Posterior cingulate gyrus (tissue), 11 donors: ENCODE measurements around the gene IFNGR1.
"Not testable (repeated sequence)": the region's sequence is repeated elsewhere in the genome, so short reads cannot be mapped to it uniquely, and the experiment has no call there.

Experiments used
- DNase-seq, 10 donors: peaks; one replicate each; pipeline versions ENCODE4 v3.0.0 to v3.0.0-alpha.2; 2020 to 2021; ENCODE audit warnings: mixed read lengths in 3 of 10
- intact Hi-C: fragments of 100-400 bp; cut with DNase I; formaldehyde crosslinking; loops from one replicate; pipeline ENCODE4 v1.15.1; 2023

The IFNGR1 gene

DNA sequence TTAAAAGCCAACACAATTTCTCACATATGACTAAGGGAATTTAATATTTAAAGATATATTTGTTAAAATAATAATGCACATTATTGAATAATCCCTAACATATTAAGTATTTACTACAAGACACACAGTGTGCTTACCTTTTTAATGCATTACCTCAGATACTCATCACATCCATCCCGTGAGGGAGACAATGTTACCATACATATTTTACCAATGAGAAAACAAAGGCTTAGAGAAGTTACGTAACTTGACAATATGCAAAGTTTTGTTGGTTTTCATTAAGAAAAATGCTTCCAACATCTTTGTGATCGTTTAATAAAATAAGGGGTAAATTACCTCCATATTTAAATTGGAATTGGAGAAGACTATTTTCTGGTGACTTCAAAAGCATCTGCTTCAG, 4.3 kb downstream of the IFNGR1 start:
- intact Hi-C loops = no loop called here
- no peak for DNase-seq

DNA sequence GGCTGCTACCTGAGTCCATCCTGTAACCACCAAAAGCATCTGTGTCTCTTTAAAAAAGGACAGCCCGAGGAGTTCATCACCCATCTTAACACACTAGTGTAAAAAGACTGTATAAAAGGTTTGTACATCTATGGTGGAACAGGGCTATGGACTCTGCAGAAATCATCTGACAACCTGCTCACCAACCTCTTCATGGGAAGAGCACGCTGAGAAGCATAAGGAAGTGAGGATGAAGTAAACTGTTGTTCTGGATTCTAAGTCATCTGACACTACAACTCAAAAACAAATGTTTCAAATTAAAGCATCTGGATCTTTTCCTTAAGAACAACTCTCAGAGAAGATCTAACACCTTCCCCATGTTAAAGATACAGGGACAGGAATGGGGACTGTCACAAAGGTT, 5.4 kb downstream of the IFNGR1 start:
- DNase-seq = no peak
- intact Hi-C loops = no loop called here

DNA sequence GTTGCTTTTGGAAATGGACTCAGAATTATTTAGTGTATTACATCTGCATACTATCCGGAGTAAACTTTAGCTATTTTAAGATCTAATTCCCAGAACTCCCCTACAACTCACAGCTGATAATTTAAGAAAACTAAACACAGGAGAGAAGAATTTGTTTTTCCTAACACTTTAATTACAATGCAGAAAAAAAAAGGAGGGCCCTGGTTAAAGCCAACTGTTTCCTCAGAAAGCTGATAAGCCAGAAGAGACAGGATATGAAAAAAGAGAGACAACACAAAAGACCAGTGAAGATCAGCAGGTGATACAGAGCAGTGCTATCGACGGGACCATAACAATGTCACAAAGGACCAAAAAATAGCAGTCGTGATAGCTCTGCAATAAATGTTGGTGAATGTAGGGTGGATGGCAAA, 5.8 kb downstream of the IFNGR1 start:
- intact Hi-C loops = no loop called here
- no peak for DNase-seq

DNA sequence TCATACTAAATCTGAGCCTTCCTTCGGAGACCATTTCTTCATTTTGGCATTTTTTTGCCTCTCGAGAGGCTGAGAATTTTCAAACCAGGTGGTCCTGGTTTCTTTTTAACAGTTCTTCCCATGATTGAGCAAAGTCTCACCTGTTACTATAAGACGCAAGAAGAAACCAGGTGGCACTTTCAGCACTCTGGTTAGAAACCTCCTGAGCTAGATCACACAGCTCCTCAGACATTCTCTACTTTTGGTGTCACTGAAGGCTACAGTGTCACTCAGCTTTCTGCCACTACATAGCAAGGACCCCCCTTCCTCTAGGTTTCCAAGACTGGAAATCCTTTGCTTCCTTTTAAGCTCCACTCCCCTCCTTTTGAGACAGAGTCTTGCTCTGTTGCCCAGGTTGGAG, 7.3 kb downstream of the IFNGR1 start:
- DNase-seq = no peak
- intact Hi-C loops = no loop called here

DNA sequence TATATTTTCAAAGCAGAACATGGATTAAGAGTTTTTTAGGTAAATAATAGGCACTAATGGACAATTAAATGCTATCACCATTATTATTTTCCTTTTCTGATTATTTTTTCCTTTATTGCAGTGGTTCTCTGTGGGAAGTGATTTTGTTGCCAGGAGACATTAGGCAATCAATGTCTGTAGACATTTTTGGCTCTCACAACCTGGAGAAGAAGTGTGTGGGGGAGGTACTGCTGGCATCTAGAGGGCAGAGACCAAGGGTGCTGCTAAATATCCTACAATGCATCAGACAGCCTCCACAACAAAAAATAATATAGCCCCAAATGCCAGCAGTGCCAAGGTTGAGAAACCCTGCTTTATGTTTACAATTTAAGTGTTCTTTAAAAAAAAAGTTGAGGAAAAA, 8.3 kb downstream of the IFNGR1 start:
- intact Hi-C loops = no loop called here

DNA sequence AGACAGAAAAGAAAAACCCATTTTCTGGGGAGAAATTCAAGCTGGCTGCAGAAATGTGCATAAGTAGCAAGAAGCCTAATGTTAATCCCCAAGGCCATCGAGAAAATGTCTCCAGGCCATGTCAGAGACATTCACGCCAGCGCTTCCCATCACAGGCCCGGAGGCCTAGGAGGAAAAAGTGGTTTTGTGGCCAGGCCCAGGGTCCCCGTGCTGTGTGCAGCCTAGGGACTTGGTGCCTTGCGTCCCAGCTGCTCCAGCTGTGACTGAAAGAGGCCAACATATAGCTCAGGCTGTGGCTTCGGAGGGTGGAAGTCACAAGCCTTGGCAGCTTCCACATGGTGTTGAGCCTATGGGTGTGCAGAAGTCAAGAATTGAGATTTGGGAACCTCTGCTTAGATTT, 10.9 kb downstream of the IFNGR1 start:
- DNase-seq = peak in 1 of 10 donors; percentile 56
- intact Hi-C loops = no loop called here

More for the DNA sequence above, 8.3 kb downstream of the IFNGR1 start:
- DNase-seq = no peak

DNA sequence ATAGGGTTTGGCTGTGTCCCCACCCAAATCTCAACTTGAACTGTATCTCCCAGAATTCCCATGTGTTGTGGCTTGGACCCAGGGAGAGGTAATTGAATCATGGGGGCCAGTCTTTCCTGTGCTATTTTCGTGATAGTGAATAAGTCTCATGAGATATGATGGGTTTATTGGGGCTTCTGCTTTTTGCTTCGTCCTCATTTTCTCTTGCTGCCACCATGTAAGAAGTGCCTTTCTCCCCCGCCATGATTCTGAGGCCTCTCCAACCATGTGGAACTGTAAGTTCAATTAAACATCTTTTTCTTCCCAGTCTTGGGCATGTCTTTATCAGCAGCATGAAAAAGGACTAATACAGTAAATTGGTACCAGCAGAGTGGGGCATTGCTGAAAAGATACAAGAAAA, 11.7 kb downstream of the IFNGR1 start:
- intact Hi-C loops = not testable (repeated sequence)

DNA sequence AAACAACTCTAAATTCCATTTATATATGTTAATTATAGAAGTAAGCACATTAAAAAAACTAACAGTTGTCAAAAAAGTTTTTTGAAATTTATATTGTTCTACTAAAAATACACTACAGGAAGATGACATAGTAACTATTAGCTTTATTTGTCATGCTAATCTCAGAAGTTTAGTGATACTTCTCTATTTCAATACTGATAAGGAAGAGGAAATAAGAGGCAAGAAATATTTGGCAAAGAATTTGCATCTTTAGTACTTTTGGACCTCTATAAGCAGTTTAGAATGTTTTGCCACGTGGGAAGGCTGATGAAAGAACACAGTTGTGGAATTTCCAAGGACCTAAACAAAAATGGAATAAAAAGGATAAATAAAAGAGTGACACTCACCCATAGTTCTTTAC, 12.6 kb downstream of the IFNGR1 start:
- intact Hi-C loops = no loop called here
- no peak for DNase-seq

More for the DNA sequence above, 11.7 kb downstream of the IFNGR1 start:
- DNase-seq = not testable (repeated sequence)

DNA sequence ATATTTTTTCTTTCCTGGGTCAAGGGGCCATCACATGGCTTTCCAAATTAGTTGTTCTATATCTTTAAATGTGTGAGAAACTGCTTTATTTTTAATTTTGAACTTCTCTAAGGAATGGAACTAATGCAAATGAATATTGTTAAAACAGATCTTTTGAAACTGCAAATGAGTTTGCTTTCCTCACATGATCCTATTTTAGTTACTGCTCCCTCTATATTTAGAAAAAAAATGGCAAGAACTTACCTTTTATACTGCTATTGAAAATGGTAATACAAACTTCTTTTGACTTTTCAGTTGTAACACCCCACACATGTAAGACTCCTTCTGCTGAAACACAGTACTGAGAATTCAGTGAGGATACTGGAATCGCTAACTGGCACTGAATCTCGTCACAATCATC, 15.9 kb downstream of the IFNGR1 start:
- no peak for DNase-seq
- intact Hi-C loops = loop anchor here (2.0 kb wide), 1 partner anchor 108 kb away; no protein-coding TSS in a partner anchor

DNA sequence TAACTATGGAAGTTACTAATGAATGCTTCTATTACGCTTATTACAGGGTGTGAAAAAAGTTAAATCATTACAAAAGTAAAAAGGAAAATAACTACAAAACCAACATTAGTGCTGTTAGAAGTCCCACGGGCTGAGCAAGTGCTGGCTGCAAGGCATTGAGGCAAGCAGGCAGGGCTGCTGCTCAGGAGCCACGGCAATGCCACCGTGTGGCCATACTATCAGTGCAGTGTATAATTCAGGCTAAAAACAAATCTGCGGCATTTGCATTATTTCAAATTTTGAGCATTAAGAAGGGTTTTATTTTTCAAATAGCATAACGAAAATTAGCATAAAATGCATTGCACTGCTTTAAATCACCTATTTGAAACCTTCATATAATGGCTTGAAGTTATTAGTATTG, 17.1 kb downstream of the IFNGR1 start:
- peak; percentile 44 to 95 (median 68) for DNase-seq
- intact Hi-C loops = loop anchor here (2.0 kb wide), 1 partner anchor 107 kb away; no protein-coding TSS in a partner anchor

DNA sequence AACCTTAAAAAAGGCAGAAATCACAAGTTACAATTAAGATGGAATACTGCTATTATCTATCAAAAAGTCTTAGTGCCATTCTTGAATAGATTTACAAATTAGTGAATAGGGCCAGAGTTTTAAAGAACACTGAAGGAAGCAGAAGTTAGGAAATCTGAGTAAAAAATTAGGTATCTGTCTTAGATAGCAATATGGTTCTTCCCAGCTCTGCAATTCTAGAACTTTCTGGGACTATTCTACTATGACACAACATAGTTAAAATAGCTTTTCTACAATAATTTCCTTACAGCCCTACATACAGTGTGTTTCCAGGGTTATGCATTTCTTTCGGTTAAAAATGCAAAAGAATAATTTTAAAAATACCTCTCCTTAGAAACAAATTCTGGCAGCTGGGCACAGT, 18.2 kb downstream of the IFNGR1 start:
- no peak for DNase-seq
- intact Hi-C loops = no loop called here

DNA sequence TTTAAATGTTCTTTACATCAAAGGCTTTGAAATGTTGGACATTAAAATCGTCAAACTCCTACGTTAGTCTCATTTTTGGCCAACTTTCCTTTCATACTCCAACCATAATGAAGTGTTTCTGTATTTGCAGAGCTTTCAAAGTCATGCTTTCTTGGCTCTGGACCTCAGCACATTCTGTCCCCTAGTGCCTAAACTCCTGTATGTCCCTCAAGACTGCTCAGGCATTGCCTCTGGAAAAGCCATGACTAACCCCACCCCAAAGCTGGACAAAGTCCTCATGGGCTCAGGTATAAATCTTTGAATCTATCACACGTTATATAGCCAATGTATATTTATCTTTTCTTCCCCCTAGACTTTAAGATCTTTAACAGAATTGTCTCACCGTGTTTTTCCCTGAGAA, 18.9 kb downstream of the IFNGR1 start:
- intact Hi-C loops = no loop called here
- DNase-seq = no peak

DNA sequence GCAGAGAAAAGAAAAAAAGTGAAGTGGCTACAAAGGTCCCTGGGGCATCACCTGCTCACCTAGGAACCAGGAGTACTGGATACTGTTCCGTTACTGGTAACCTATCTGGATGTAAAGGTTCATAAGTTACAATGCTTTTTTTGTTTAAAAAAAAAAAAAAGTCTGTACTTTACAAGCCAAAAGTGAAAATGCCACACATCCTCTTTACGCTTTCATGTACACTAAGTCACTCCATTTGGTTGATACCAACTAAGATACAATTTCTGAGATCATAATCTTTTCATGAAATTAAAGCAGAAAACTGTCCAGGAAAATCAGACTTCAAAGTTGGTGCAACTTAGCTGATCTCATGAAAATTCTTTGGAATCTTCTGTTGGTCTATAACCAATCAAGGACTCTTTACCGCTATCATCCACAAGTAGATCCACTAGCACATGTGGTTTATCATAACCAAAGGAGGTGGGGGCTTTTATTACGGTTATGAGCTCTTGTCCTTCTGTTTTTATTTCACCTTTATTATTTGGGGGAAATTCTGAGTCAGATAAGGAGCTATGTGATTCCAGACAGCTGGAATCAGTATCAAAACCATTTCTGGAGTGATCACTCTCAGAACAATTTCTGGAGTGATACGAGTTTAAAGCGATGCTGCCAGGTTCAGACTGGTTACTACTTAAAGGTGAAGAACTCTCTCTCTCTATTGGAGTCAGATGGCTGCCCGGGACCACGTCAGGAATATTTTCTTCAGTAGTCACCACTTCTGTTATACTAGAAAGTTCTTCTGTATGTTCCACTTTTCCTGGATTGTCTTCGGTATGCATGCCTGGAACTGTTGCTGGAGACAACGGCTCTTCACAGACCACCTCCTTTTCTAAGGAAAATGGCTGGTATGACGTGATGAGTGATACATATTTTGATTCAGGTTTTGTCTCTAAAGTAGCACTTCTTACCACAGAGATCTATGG, 21.2 kb downstream of the IFNGR1 start:
- DNase-seq = no peak
- intact Hi-C loops = no loop called here

DNA sequence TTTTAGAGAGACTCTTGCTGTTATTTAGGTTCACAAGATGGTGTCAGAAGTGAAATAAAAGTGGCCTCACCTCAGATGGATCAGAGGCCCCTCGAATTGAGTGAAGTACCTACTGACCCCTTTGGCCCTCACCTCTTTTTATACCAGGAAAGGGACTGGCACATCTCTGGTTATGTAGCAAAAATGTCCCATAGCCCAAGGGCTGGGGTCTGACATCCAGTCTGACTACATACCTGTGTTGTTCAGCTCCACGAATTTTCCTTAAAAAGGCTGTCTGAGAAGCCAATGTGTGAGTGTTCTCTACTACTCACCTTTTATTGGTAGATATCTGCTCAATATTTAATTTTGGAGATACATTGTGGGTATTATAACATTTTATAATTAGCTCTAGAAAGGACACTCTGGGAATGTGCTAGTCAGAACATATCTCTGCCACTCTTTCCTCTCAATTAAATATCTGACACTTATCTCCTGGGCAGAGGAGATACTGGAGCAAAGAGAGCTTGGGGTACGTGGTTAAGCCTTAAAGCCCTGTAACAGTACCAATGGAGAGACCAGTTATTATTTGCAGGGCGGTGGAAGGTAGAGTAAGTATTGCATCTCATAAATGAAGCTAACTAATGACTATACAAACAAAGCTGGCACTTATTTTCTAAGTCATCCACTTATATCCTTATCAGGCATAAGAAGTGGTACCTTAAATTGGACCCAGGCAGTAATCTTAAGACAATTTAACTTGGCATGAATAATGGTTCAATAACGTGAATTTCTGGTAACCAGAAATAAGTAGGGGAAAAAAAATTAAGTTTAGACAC, 25.7 kb downstream of the IFNGR1 start:
- intact Hi-C loops = no loop called here
- DNase-seq = no peak

DNA sequence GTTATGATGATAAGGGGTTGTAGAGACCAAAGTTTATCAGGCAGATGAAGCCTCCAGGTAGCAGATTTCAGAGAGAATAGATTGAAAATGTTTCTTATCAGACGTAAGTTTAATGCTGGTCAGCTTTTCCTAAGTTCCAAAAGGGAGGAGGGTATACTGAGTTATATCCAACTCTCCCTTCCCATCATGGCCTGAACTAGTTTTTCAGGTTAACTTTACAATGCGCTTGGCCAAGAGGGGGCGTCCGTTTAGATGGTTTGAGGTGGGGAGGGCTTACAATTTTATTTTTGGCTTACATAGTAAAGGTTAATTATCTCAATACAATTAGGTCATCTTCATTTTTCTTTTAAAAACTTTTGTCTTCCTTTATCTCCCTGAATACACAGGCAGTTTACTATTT, 26.4 kb downstream of the IFNGR1 start:
- DNase-seq = no peak
- intact Hi-C loops = no loop called here

DNA sequence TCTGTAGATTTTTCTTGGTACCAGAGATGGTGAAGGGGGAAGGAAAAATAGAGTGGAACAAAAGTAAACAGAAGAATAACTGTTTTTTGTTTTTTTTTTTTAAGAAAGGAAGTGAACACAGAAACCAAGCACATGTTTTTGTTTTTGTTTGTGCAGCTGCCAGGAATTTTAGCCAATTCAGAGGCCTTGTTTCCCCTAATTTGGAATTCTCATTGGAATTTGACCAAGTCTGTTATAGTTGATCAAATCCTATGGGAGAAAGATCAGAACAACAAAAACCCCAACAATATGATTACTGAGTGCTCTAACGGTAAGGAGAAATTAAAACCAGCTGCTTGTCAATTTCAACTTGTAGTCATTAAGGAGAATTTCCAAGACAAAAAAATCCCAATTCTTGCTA, 27.5 kb downstream of the IFNGR1 start:
- intact Hi-C loops = no loop called here
- no peak for DNase-seq

DNA sequence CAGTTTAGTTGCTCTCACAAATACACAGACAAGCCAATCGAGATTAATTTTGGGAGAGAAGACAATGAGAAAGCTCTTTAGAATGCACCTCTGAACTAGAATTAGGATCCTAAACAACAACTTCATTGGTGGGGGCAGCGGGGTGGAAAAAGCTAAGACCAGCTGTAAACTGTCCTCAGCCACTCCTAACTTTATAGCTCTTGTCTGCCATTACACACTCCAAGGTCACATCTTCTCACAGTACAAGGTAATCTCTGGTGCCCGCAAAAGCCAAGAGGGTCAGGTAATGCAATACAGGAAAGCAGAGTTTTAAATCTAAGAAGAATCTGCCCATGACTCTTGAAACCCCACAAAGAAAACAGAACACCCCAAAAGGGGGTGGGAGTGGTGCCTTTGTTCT, 27.9 kb downstream of the IFNGR1 start:
- no peak for DNase-seq
- intact Hi-C loops = no loop called here

DNA sequence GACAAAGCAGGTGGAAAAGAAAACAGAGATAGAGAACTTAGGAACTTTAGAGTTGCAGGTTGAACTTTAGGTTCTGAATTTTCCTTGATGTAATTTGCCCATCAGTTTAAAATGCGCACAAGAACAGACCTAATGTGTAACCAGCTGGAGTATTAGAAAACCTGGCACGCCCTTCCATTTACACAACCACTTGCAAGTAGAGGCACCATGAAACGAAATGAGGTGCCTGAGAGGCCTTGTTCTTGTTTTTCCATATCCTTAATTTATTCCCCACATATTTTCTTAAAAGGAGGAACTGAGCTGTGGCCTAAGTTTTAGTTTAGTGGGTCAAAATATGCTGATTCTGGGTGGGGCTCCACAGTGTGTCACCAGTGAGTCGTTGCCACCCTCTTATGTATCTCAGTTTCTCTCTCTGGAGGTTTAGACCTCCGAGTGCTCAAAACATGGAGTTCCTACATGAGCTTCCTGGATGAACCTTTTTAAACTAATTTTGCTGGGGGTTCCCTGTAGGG, 28.5 kb downstream of the IFNGR1 start:
- intact Hi-C loops = no loop called here
- DNase-seq = no peak

DNA sequence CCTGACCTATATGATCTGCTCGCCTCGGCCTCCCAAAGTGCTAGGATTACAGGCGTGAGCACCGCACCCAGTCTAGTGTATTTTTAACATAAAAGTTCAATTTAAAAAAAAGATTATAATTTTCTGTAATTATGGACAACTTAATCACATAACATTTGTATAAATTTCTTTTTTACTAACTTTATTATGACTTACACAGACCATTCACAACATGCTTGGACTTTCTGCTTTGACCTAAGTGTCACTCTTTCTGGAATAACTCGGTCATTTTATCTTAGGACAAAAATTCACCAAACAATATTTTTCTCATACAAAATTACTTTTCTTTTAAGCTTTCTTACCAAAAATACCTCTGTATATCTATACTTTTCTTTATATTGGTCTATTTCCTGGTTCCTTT, 30.3 kb downstream of the IFNGR1 start:
- intact Hi-C loops = no loop called here
- DNase-seq = no peak

DNA sequence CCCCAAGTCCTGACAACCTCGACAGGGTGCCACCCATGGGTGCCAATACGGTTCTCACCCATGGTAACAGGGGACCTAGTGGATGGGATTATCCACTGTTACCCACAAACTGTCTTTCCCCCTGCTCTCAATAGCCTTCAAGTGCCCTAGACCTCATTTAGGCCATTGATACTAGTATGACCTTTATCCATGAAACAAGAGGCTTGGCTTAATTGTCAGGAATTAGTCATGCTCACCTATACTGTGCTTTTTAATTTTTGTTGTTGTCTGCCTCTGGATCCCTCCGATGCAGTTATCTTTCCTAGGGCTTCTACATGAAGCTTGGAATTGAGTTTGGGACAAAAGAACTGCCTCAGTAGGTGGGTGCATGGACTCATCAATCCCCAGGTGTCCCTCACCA, 33.9 kb downstream of the IFNGR1 start:
- DNase-seq = no peak
- intact Hi-C loops = no loop called here

DNA sequence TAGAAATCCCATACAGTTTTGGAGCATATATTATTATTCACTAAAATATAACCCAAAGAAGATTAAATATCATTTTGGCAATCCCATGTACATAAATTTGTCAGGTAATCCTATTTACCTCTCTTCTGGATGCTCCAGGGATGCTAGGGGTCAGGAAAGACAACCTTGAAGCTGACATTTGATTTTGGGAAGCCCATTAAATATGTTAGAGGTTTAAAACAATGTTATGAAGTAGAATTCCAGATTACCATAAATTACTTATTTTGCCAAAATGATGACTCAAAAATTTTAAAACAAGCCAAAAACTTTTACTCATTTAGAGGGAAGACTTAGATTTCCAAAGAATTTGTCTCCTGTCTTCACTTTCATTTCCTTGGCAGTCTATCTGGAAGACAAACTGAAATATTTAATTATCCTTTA, 36.5 kb downstream of the IFNGR1 start:
- no peak for DNase-seq
- intact Hi-C loops = no loop called here
